HepG2 (cell line): ENCODE data around the gene COL9A3. TPM values are rescaled to one million over a fixed set of nuclear protein-coding genes. Genes with fewer than 3 reads are reported as not detected.

Experiments
- ATAC-seq: fragments of 200-7000 bp; cut with Tn5 transposase; 3 replicates; pipeline ENCODE4 v1.9.1; 2020; ENCODE audit warnings: mild to moderate bottlenecking, moderate library complexity
- BruUV-seq: library from RNA; stranded (reverse); fragments of 400-500 nt; replicated peaks from 2 replicates; lab custom pipeline; 2021; lab: Mats Ljungman, UMichigan
- CTCF ChIA-PET: fragments of 300-600 bp; formaldehyde crosslinking; extraction: SDS; loops from one replicate; lab custom pipeline; 2021; ENCODE audit warnings: low total read pairs, inconsistent platforms, low intra/inter-chr PET ratio; lab: Yijun Ruan, JAX
- POLR2A ChIA-PET: fragments of 350-600 bp; sonication (Branson Sonifier 250); formaldehyde crosslinking; loops from one replicate; lab custom pipeline; 2020; ENCODE audit warnings: antibody characterized with exemption, inconsistent platforms; lab: Yijun Ruan, JAX
- DNase-seq: peaks from one replicate; pipeline ENCODE4 v3.0.0-alpha.2; 2015; ENCODE audit warnings: low spot score
- FAIRE-seq: peaks from 3 replicates; lab custom pipeline; 2011; peaks lifted over from hg19 to GRCh38; lab: Jason Lieb, UNC
- H2AFZ ChIP-seq: one replicate; pipeline ENCODE4 v1.6.1; 2011; ENCODE audit warnings: low read length, inconsistent platforms
- H3K27ac ChIP-seq: fragments of 300-600 bp; 3 replicates; pipeline ENCODE4 v1.8.0; 2011; ENCODE audit warnings: mixed run types, mild to moderate bottlenecking, mixed read lengths, low read length, inconsistent platforms; ENCODE audit not compliant: insufficient read depth; ENCODE audit errors: extremely low read length
- H3K27me3 ChIP-seq, 2 experiments: fragments of 200-600 bp in 1 of 2; 2 replicates in 1 of 2; 3 replicates in 1 of 2; pipeline versions ENCODE4 v1.6.0 to v1.8.0; 2011; ENCODE audit warnings: low read length in 2 of 2, mild to moderate bottlenecking in 2 of 2, moderate library complexity in 2 of 2, inconsistent platforms in 1 of 2; ENCODE audit not compliant: insufficient read depth in 2 of 2, control insufficient read depth in 1 of 2
- H3K36me3 ChIP-seq, 2 experiments: fragments of 200-600 bp in 1 of 2; replicated peaks in 1 of 2; 2 replicates in 1 of 2; 3 replicates in 1 of 2; pipeline versions ENCODE4 v1.5.1 to v1.8.0; 2011; ENCODE audit warnings: low read length in 2 of 2, inconsistent platforms in 1 of 2; ENCODE audit not compliant: insufficient read depth in 2 of 2, control insufficient read depth in 1 of 2
- H3K4me1 ChIP-seq: 2 replicates; pipeline ENCODE4 v1.5.1; 2012; ENCODE audit warnings: low read length, inconsistent platforms; ENCODE audit not compliant: insufficient read depth
- H3K4me2 ChIP-seq: 2 replicates; pipeline ENCODE4 v1.6.0; 2011; ENCODE audit warnings: low read depth, low read length, inconsistent platforms
- H3K4me3 ChIP-seq, 3 experiments: fragments of 200-600 bp in 1 of 3; sonication (generic), shearing (Covaris generic) in 1 of 3; replicated peaks in 1 of 3; 2 replicates each; pipeline ENCODE4 v1.5.1; 2011 to 2016; ENCODE audit warnings: low read length in 3 of 3, inconsistent platforms in 2 of 3, low read depth in 2 of 3, mild to moderate bottlenecking in 2 of 3, control low read depth in 1 of 3, mixed read lengths in 1 of 3; ENCODE audit not compliant: insufficient read depth in 1 of 3
- H3K79me2 ChIP-seq: one replicate; pipeline ENCODE4 v1.6.1; 2011; ENCODE audit warnings: low read length, inconsistent platforms; ENCODE audit not compliant: insufficient read depth
- H3K9ac ChIP-seq: 2 replicates; pipeline ENCODE4 v1.6.0; 2011; ENCODE audit warnings: mild to moderate bottlenecking, low read depth, low read length, inconsistent platforms; ENCODE audit not compliant: insufficient read depth
- H3K9me3 ChIP-seq: 2 replicates; pipeline ENCODE4 v1.5.1; 2012; ENCODE audit warnings: mild to moderate bottlenecking, low read length
- H4K20me1 ChIP-seq: 2 replicates; pipeline ENCODE4 v1.6.0; 2011; ENCODE audit warnings: inconsistent platforms, mild to moderate bottlenecking, low read length, moderate library complexity; ENCODE audit not compliant: insufficient read depth
- ATF7-NPFF ChIP-seq: sonication (generic); formaldehyde crosslinking; IDR thresholded peaks from 2 replicates; pipeline ENCODE4 v1.8.1; 2023; ENCODE audit warnings: mild to moderate bottlenecking, low read depth, missing genetic modification reagents, moderate library complexity
- ATM ChIP-seq: fragments of 450-650 bp; IDR thresholded peaks from 2 replicates; pipeline ENCODE4 v1.7.1; 2017; ENCODE audit warnings: mild to moderate bottlenecking, borderline replicate concordance
- CBX2 ChIP-seq, 2 experiments: fragments of 200-600 bp in 1 of 2; sonication (generic); formaldehyde crosslinking in 1 of 2; IDR thresholded peaks; 2 replicates each; pipeline versions ENCODE4 v1.7.0 to v1.8.1; 2018 to 2022; ENCODE audit warnings: low read depth in 2 of 2, low read length in 1 of 2, mild to moderate bottlenecking in 1 of 2, missing genetic modification reagents in 1 of 2
- CHD4 ChIP-seq: fragments of 200-600 bp; sonication (generic); IDR thresholded peaks from 2 replicates; pipeline ENCODE4 v1.7.0; 2017; ENCODE audit warnings: mild to moderate bottlenecking, low read length, borderline replicate concordance
- FIP1L1 ChIP-seq: fragments of 200-400 bp; formaldehyde crosslinking; IDR thresholded peaks from 2 replicates; pipeline ENCODE4 v1.6.1; 2018; ENCODE audit warnings: low read depth, mild to moderate bottlenecking, low read length, moderate library complexity, borderline replicate concordance; ENCODE audit not compliant: insufficient read depth
- FOXA1 ChIP-seq, 2 experiments: fragments of 450-650 bp in 1 of 2; sonication (generic) in 1 of 2; formaldehyde crosslinking in 1 of 2; IDR thresholded peaks; 2 replicates each; pipeline versions ENCODE4 v1.4.0 to v1.6.1; 2016 to 2020; ENCODE audit warnings: missing genetic modification reagents in 1 of 2
- FOXO1 ChIP-seq: sonication (generic); formaldehyde crosslinking; IDR thresholded peaks from 2 replicates; pipeline ENCODE4 v1.4.0; 2020; ENCODE audit warnings: missing genetic modification reagents
- GATAD2A ChIP-seq: IDR thresholded peaks from 2 replicates; pipeline ENCODE4 v1.6.1; 2016
- MXI1 ChIP-seq: IDR thresholded peaks from 3 replicates; pipeline ENCODE4 v1.6.1; 2012; ENCODE audit warnings: low read depth, low read length, inconsistent platforms, borderline replicate concordance
- PTBP1 ChIP-seq: fragments of 200-400 bp; formaldehyde crosslinking; IDR thresholded peaks from 2 replicates; pipeline ENCODE4 v1.6.1; 2018; ENCODE audit warnings: low read length, low read depth; ENCODE audit not compliant: poor library complexity, severe bottlenecking
- RARA ChIP-seq: IDR thresholded peaks from 2 replicates; pipeline ENCODE4 v1.6.1; 2016; ENCODE audit warnings: missing genetic modification reagents, missing compliant biosample characterization
- RXRA ChIP-seq: sonication (generic); formaldehyde crosslinking; IDR thresholded peaks from 2 replicates; pipeline ENCODE4 v1.5.1; 2020; ENCODE audit warnings: missing genetic modification reagents
- TBL1XR1 ChIP-seq: fragments of 150-350 bp; IDR thresholded peaks from 2 replicates; pipeline ENCODE4 v1.6.1; 2014; ENCODE audit warnings: borderline replicate concordance, low read length; ENCODE audit not compliant: partially characterized antibody
- ZNF44 ChIP-seq: sonication (generic); formaldehyde crosslinking; IDR thresholded peaks from 2 replicates; pipeline ENCODE4 v1.5.1; 2020; ENCODE audit warnings: mild to moderate bottlenecking, missing genetic modification reagents
- WGBS: methylation state at CpG from one replicate; pipeline ENCODE4 v1.1.6; 2017; ENCODE audit warnings: low lambda C conversion rate; 5-methylcytosine and 5-hydroxymethylcytosine counted together
- in situ Hi-C: cut with HindIII; loops from 2 replicates; pipeline ENCODE4 v1.10.0; 2017; ENCODE audit warnings: low pct_unique_long_range_greater_than_20kb; ENCODE audit not compliant: extremely low pct_ligation_motif_present
- intact Hi-C: fragments of 100-400 bp; cut with micrococcal nuclease; formaldehyde crosslinking; loops from one replicate; pipeline ENCODE4 v1.10.0; 2022; ENCODE audit not compliant: unreplicated experiment
- polyA plus RNA-seq, 8 experiments: library from polyadenylated mRNA; depleted of rRNA in 3 of 8; stranded (reverse) in 7 of 8; unstranded in 1 of 8; fragments of >200 nt; fragmentation: Illumina TruSeq in 4 of 8; extraction: Trizol in 4 of 8; gene quantifications; 2 replicates each; pipeline versions ENCODE4 v1.2.1 to v1.2.3, GENCODE V29; 2011 to 2016; ENCODE audit warnings: low read depth in 4 of 8, missing spikeins in 1 of 8, mixed read lengths in 1 of 8; ENCODE audit not compliant: insufficient read depth in 1 of 8
- total RNA-seq, 5 experiments: library from RNA; depleted of rRNA; stranded (reverse); fragments of >200 nt; fragmentation: Illumina TruSeq; extraction: Trizol; gene quantifications; 2 replicates each; pipeline ENCODE4 v1.2.3, GENCODE V29; 2016; ENCODE audit warnings: low read depth in 1 of 5
- TF ChIP-seq, protein P1 (sequence below): sonication (generic); formaldehyde crosslinking; IDR thresholded peaks from 2 replicates; pipeline ENCODE4 v1.5.0; 2020; ENCODE audit warnings: mild to moderate bottlenecking, low read depth, missing genetic modification reagents, borderline replicate concordance
- TF ChIP-seq, protein P2 (sequence below): sonication (generic); formaldehyde crosslinking; IDR thresholded peaks from 2 replicates; pipeline ENCODE4 v1.4.0; 2020; ENCODE audit warnings: missing genetic modification reagents; ENCODE audit errors: not compliant biosample characterization
- TF ChIP-seq, protein P3 (sequence below): IDR thresholded peaks from 2 replicates; pipeline ENCODE4 v1.6.1; 2012; ENCODE audit warnings: low read length, improper control_type of control experiment
- TF ChIP-seq, protein P4 (sequence below): sonication (generic); formaldehyde crosslinking; IDR thresholded peaks from 2 replicates; pipeline ENCODE4 v1.8.0; 2022; ENCODE audit warnings: missing genetic modification reagents, mild to moderate bottlenecking, moderate library complexity, borderline replicate concordance

The COL9A3 gene
- total and polyA plus RNA-seq, 2 of the 13 experiments (the other 11 are each of a cell fraction or from before 2014, with no cell fraction given): 155 to 204 TPM

DNA sequence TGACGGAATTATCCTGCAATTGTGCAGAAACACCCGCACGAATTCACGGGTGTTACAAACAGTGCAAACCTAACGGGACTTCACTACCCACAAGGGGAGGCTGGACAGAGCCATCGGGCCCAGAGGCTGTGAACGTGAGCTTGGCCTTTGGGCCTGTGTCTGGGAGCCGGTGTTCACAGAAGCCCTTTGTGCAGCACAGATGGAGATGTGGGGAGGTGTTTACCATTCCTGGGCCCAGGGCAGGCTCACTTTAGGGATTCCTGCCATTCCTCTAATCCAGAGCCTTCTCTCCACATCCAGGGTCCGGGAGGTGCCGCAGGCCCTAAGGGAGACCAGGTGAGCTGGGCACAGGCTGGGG lies 15.0 kb downstream of the COL9A3 start:
- 44% methylated on average over 10 of the region's 10 CpGs for WGBS
- FAIRE-seq (peak; percentile 83), DNase-seq (peak; percentile 65), ATAC-seq (peak; percentile 53)
- in situ Hi-C loops (no loop called here), intact Hi-C loops (no loop called here)
- ChIA-PET CTCF (no interaction called here), POLR2A (interaction anchor here (1.0 to 3.2 kb wide), 5 partner anchors 9 to 122 kb away, joined by 3 to 22 read pairs (median 4); partner anchors contain the start of gene TCFL5)
- Histone ChIP-seq H3K27ac (no peak overlapping the region), H3K9ac (no peak overlapping the region), H3K4me2 (peak overlapping the region; percentile 0; the same call in 1 of the 2 replicates), H3K4me1 (peaks cover 23% of the 10 kb centered on the region), H3K27me3 (no peaks in the 10 kb centered on the region), H3K79me2 (no peaks in the 10 kb centered on the region), H3K36me3 (peaks cover 14 to 16% of the 10 kb centered on the region in 2 experiments; a peak in 4 of 5 replicates), H4K20me1 (no peaks in the 10 kb centered on the region), H3K4me3 (no peak overlapping the region), H3K9me3 (no peaks in the 10 kb centered on the region), H2AFZ (no peak overlapping the region)
- BruUV-seq: TSS peak; percentile 28
- no peak for TF ChIP-seq ATM
- TF ChIP-seq ATF7-NPFF (CRISPR knock-in tag): no peak
- 0 out of 2 replicates have a peak, but pooled peaks have one; percentile 19 for TF ChIP-seq RARA (CRISPR knock-in tag)
- TF ChIP-seq CBX2 (IDR thresholded peaks at IDR 0.05; ENCODE audit: low read depth, low read length): no peak
- no peak for TF ChIP-seq CBX2 (CRISPR knock-in tag; IDR thresholded peaks at IDR 0.05; ENCODE audit: low read depth)
- TF ChIP-seq, protein P1, sequence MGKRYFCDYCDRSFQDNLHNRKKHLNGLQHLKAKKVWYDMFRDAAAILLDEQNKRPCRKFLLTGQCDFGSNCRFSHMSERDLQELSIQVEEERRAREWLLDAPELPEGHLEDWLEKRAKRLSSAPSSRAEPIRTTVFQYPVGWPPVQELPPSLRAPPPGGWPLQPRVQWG (CRISPR knock-in tag): no peak
- TF ChIP-seq FOXO1 (CRISPR knock-in tag): peak; percentile 53
- no peak for TF ChIP-seq FIP1L1
- TF ChIP-seq ZNF44 (CRISPR knock-in tag): no peak
- no peak for TF ChIP-seq CHD4
- TF ChIP-seq, protein P2, sequence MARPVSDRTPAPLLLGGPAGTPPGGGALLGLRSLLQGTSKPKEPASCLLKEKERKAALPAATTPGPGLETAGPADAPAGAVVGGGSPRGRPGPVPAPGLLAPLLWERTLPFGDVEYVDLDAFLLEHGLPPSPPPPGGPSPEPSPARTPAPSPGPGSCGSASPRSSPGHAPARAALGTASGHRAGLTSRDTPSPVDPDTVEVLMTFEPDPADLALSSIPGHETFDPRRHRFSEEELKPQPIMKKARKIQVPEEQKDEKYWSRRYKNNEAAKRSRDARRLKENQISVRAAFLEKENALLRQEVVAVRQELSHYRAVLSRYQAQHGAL: no peak
- TF ChIP-seq, protein P3, sequence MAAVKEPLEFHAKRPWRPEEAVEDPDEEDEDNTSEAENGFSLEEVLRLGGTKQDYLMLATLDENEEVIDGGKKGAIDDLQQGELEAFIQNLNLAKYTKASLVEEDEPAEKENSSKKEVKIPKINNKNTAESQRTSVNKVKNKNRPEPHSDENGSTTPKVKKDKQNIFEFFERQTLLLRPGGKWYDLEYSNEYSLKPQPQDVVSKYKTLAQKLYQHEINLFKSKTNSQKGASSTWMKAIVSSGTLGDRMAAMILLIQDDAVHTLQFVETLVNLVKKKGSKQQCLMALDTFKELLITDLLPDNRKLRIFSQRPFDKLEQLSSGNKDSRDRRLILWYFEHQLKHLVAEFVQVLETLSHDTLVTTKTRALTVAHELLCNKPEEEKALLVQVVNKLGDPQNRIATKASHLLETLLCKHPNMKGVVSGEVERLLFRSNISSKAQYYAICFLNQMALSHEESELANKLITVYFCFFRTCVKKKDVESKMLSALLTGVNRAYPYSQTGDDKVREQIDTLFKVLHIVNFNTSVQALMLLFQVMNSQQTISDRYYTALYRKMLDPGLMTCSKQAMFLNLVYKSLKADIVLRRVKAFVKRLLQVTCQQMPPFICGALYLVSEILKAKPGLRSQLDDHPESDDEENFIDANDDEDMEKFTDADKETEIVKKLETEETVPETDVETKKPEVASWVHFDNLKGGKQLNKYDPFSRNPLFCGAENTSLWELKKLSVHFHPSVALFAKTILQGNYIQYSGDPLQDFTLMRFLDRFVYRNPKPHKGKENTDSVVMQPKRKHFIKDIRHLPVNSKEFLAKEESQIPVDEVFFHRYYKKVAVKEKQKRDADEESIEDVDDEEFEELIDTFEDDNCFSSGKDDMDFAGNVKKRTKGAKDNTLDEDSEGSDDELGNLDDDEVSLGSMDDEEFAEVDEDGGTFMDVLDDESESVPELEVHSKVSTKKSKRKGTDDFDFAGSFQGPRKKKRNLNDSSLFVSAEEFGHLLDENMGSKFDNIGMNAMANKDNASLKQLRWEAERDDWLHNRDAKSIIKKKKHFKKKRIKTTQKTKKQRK: no peak
- TF ChIP-seq GATAD2A (CRISPR knock-in tag): no peak
- TF ChIP-seq, protein P4, sequence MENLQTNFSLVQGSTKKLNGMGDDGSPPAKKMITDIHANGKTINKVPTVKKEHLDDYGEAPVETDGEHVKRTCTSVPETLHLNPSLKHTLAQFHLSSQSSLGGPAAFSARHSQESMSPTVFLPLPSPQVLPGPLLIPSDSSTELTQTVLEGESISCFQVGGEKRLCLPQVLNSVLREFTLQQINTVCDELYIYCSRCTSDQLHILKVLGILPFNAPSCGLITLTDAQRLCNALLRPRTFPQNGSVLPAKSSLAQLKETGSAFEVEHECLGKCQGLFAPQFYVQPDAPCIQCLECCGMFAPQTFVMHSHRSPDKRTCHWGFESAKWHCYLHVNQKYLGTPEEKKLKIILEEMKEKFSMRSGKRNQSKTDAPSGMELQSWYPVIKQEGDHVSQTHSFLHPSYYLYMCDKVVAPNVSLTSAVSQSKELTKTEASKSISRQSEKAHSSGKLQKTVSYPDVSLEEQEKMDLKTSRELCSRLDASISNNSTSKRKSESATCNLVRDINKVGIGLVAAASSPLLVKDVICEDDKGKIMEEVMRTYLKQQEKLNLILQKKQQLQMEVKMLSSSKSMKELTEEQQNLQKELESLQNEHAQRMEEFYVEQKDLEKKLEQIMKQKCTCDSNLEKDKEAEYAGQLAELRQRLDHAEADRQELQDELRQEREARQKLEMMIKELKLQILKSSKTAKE (CRISPR knock-in tag): peak; percentile 45; the same call in 1 of the 2 replicates
- peak; percentile 30 for TF ChIP-seq TBL1XR1
- peak; percentile 20; the same call in 1 of the 2 replicates for TF ChIP-seq RXRA (CRISPR knock-in tag)
- TF ChIP-seq PTBP1: no peak
- TF ChIP-seq FOXA1 (IDR thresholded peaks at IDR 0.05): no peak
- TF ChIP-seq FOXA1 (CRISPR knock-in tag; IDR thresholded peaks at IDR 0.05): peak; percentile 24; the same call in 1 of the 2 replicates
- no peak for TF ChIP-seq MXI1
